OCI-LY1 (cell line): ENCODE data around the gene PTPRE.

Source experiments
- H2AFZ ChIP-seq: fragments of 200-600 bp; sonication (generic), shearing (Covaris generic); 2 replicates; pipeline ENCODE4 v1.6.0; 2014; ENCODE audit warnings: antibody characterized with exemption, mild to moderate bottlenecking, low read length
- H3F3A ChIP-seq: fragments of 200-600 bp; sonication (generic), shearing (Covaris generic); 2 replicates; pipeline ENCODE4 v1.6.0; 2014; ENCODE audit warnings: mild to moderate bottlenecking, antibody characterized with exemption, low read length, moderate library complexity; ENCODE audit not compliant: insufficient read depth
- H3K27ac ChIP-seq: fragments of 200-600 bp; sonication (generic); 2 replicates; pipeline ENCODE4 v1.5.1; 2014; ENCODE audit warnings: low read length, mixed run types, mild to moderate bottlenecking, low read depth; ENCODE audit not compliant: poor library complexity, severe bottlenecking
- H3K27me3 ChIP-seq: fragments of 200-600 bp; sonication (generic); 2 replicates; pipeline ENCODE4 v1.6.0; 2014; ENCODE audit warnings: antibody characterized with exemption, mild to moderate bottlenecking, low read length, moderate library complexity; ENCODE audit not compliant: insufficient read depth
- H3K36me3 ChIP-seq: fragments of 200-600 bp; sonication (generic); 2 replicates; pipeline ENCODE4 v1.6.1; 2014; ENCODE audit warnings: mild to moderate bottlenecking, antibody characterized with exemption, low read length, moderate library complexity, mixed read lengths; ENCODE audit not compliant: insufficient read depth
- H3K4me1 ChIP-seq: fragments of 200-600 bp; sonication (generic); 2 replicates; pipeline ENCODE4 v1.5.1; 2014; ENCODE audit warnings: mild to moderate bottlenecking, low read length, moderate library complexity; ENCODE audit not compliant: insufficient read depth, severe bottlenecking
- H3K4me2 ChIP-seq: fragments of 200-600 bp; sonication (generic), shearing (Covaris generic); 2 replicates; pipeline ENCODE4 v1.6.1; 2014; ENCODE audit warnings: low read length
- H3K4me3 ChIP-seq: fragments of 200-600 bp; sonication (generic); 2 replicates; pipeline ENCODE4 v1.5.1; 2014; ENCODE audit warnings: low read length, low read depth, mild to moderate bottlenecking, mixed read lengths; ENCODE audit not compliant: poor library complexity, severe bottlenecking
- H3K79me2 ChIP-seq: fragments of 200-600 bp; shearing (Covaris generic); 2 replicates; pipeline ENCODE4 v1.6.1; 2016; ENCODE audit warnings: mixed run types, low read length, mixed read lengths; ENCODE audit not compliant: insufficient read depth
- H3K9ac ChIP-seq: fragments of 200-600 bp; sonication (generic), shearing (Covaris generic); 2 replicates; pipeline ENCODE4 v1.6.1; 2014; ENCODE audit warnings: mild to moderate bottlenecking, low read length, mixed read lengths
- H3K9me2 ChIP-seq: fragments of 200-600 bp; sonication (generic), shearing (Covaris generic); 2 replicates; pipeline ENCODE4 v1.6.1; 2014; ENCODE audit warnings: low read depth, mild to moderate bottlenecking, low read length, mixed read lengths
- H3K9me3 ChIP-seq: fragments of 200-600 bp; shearing (Covaris generic); 2 replicates; pipeline ENCODE4 v1.6.1; 2014; ENCODE audit warnings: low read length, mixed read lengths
- H4K20me1 ChIP-seq: fragments of 200-600 bp; sonication (generic), shearing (Covaris generic); 2 replicates; pipeline ENCODE4 v1.6.0; 2016; ENCODE audit warnings: mild to moderate bottlenecking, low read length; ENCODE audit not compliant: insufficient read depth
- CTCF ChIP-seq: fragments of 200-600 bp; sonication (generic), shearing (Covaris generic); IDR thresholded peaks from 2 replicates; pipeline ENCODE4 v1.5.1; 2017; ENCODE audit warnings: mild to moderate bottlenecking, antibody characterized with exemption, low read length, moderate library complexity, mixed read lengths
- EZH2 ChIP-seq: fragments of 200-600 bp; sonication (generic), shearing (Covaris generic); IDR thresholded peaks from 2 replicates; pipeline ENCODE4 v1.8.0; 2017; ENCODE audit warnings: borderline replicate concordance, mixed run types, mild to moderate bottlenecking, antibody characterized with exemption, low read length, moderate library complexity, mixed read lengths

The PTPRE gene

DNA sequence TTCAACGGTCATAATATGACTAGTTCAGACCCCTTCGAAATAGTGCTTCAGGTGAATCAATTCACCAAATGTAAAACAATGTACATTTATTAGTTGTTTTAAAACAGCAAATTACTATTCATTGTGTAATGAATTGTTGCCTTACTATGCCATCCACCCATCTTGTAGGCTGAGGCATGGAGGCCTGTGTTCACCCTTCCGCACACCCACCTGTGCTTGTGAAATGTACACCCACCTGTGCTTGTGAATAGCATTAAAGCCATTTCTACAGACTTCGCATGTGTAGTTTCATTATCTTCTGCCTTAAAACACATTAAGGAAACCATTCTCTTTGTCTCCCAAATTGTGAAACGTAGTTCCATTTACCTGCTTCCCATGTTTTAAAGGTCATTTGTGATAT, 31.0 kb upstream of the PTPRE start:
- no peaks in the 10 kb centered on the region for H3K79me2 ChIP-seq

DNA sequence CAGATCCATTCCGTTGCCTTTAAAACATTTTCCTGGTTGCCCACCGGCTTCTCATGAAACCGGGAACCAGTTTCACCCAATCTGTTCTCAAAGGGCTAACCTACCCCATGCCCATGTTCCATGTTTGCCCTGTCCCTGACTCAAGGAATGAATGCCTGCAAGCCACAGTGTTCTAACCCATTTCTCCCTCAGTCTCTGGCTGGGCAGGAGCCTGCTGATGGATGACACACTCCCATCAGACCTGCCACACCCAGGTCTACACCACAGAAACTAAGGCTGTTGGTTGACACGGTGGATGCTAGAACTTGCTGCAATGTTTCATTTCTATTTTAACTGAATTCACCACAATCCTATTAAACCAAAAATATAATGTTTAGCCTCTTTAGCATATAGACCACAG, 29.8 kb upstream of the PTPRE start:
- no peaks in the 10 kb centered on the region for H3F3A ChIP-seq
- no peak for TF ChIP-seq EZH2
- TF ChIP-seq CTCF = no peak
- no peaks in the 10 kb centered on the region for H3K4me1 ChIP-seq
- H3K4me3 ChIP-seq = no peak overlapping the region
- H3K4me2 ChIP-seq = no peak overlapping the region
- H3K9ac ChIP-seq = no peak overlapping the region
- H3K27me3 ChIP-seq = 0 out of 2 replicates have a peak, but pooled peaks cover 4% of the 10 kb centered on the region
- H3K9me2 ChIP-seq = no peaks in the 10 kb centered on the region
- H3K27ac ChIP-seq = no peak overlapping the region
- H4K20me1 ChIP-seq = no peaks in the 10 kb centered on the region
- no peaks in the 10 kb centered on the region for H3K79me2 ChIP-seq
- no peak overlapping the region for H2AFZ ChIP-seq
- H3K9me3 ChIP-seq = no peaks in the 10 kb centered on the region
- no peaks in the 10 kb centered on the region for H3K36me3 ChIP-seq

More for the DNA sequence above, 31.0 kb upstream of the PTPRE start:
- H3K4me2 ChIP-seq = no peak overlapping the region
- no peak overlapping the region for H3K27ac ChIP-seq
- H2AFZ ChIP-seq = no peak overlapping the region
- H3K9me3 ChIP-seq = no peaks in the 10 kb centered on the region
- no peaks in the 10 kb centered on the region for H3K36me3 ChIP-seq
- no peaks in the 10 kb centered on the region for H3K9me2 ChIP-seq
- H3F3A ChIP-seq = no peaks in the 10 kb centered on the region
- TF ChIP-seq EZH2 (no peak), CTCF (no peak)
- H3K27me3 ChIP-seq = 0 out of 2 replicates have a peak, but pooled peaks cover 4% of the 10 kb centered on the region
- no peaks in the 10 kb centered on the region for H4K20me1 ChIP-seq
- no peak overlapping the region for H3K9ac ChIP-seq
- H3K4me1 ChIP-seq = no peaks in the 10 kb centered on the region
- H3K4me3 ChIP-seq = no peak overlapping the region

- Histone ChIP-seq H4K20me1 (no peaks in the 10 kb centered on the region), H3K27me3 (0 out of 2 replicates have a peak, but pooled peaks cover 4% of the 10 kb centered on the region), H3K27ac (no peak overlapping the region), H3K79me2 (no peaks in the 10 kb centered on the region), H3K4me2 (no peak overlapping the region), H3K4me3 (no peak overlapping the region), H3K9me3 (no peaks in the 10 kb centered on the region), H3K9me2 (no peaks in the 10 kb centered on the region), H3K9ac (no peak overlapping the region), H2AFZ (no peak overlapping the region), H3K4me1 (no peaks in the 10 kb centered on the region), H3K36me3 (no peaks in the 10 kb centered on the region), H3F3A (no peaks in the 10 kb centered on the region)
- TF ChIP-seq CTCF (no peak), EZH2 (no peak)
Measured at GRCh38 chr10:127877699-127878098, 29.2 kb upstream of the PTPRE start.
